HepG2 (cell line): ENCODE data around the gene LDLR. TPM values are rescaled to one million over a fixed set of nuclear protein-coding genes. Genes with fewer than 3 reads are reported as not detected.

Experiments
- BRD4 ChIP-seq: sonication (generic); formaldehyde crosslinking; IDR thresholded peaks from 2 replicates; pipeline ENCODE4 v1.4.0; 2020; ENCODE audit warnings: missing genetic modification reagents
- FOXA3 ChIP-seq: IDR thresholded peaks from 2 replicates; pipeline ENCODE4 v1.6.1; 2016; ENCODE audit warnings: missing genetic modification reagents, missing compliant biosample characterization
- FUBP1 ChIP-seq: sonication (generic); formaldehyde crosslinking; IDR thresholded peaks from 2 replicates; pipeline ENCODE4 v1.5.1; 2020; ENCODE audit warnings: missing genetic modification reagents, mild to moderate bottlenecking, borderline replicate concordance
- GFI1 ChIP-seq: sonication (generic); formaldehyde crosslinking; IDR thresholded peaks from 2 replicates; pipeline ENCODE4 v1.5.0; 2020; ENCODE audit warnings: missing genetic modification reagents, mild to moderate bottlenecking, borderline replicate concordance
- HDAC6 ChIP-seq: fragments of 200-600 bp; sonication (generic); IDR thresholded peaks from 2 replicates; pipeline ENCODE4 v1.7.0; 2017; ENCODE audit warnings: mild to moderate bottlenecking, antibody characterized with exemption, low read length, low read depth
- KAT8 ChIP-seq: IDR thresholded peaks from 2 replicates; pipeline ENCODE4 v1.6.1; 2016; ENCODE audit warnings: missing genetic modification reagents, missing compliant biosample characterization
- KDM1A ChIP-seq: IDR thresholded peaks from 2 replicates; pipeline ENCODE4 v1.6.1; 2016; ENCODE audit warnings: missing compliant biosample characterization
- MAFG ChIP-seq: sonication (generic); formaldehyde crosslinking; IDR thresholded peaks from 2 replicates; pipeline ENCODE4 v1.5.1; 2020; ENCODE audit warnings: mild to moderate bottlenecking, missing genetic modification reagents
- NCOA2 ChIP-seq: sonication (generic); formaldehyde crosslinking; IDR thresholded peaks from 2 replicates; pipeline ENCODE4 v1.8.0; 2022; ENCODE audit warnings: inconsistent platforms
- SMARCC2 ChIP-seq: fragments of 450-650 bp; IDR thresholded peaks from 2 replicates; pipeline ENCODE4 v1.6.1; 2017; ENCODE audit warnings: antibody characterized with exemption, mild to moderate bottlenecking
- TRIM22 ChIP-seq: fragments of 450-650 bp; IDR thresholded peaks from 2 replicates; pipeline ENCODE4 v1.6.1; 2017
- ZBTB4 ChIP-seq: sonication (generic); formaldehyde crosslinking; IDR thresholded peaks from 2 replicates; pipeline ENCODE4 v1.4.0; 2020; ENCODE audit warnings: missing genetic modification reagents, mild to moderate bottlenecking, borderline replicate concordance
- ZEB1 ChIP-seq: IDR thresholded peaks from 2 replicates; pipeline ENCODE4 v1.6.1; 2012; ENCODE audit warnings: mild to moderate bottlenecking, low read depth, inconsistent platforms; ENCODE audit not compliant: insufficient replicate concordance
- ZGPAT ChIP-seq: IDR thresholded peaks from 2 replicates; pipeline ENCODE4 v1.6.1; 2016; ENCODE audit warnings: mild to moderate bottlenecking
- ZNF160 ChIP-seq: sonication (generic); formaldehyde crosslinking; IDR thresholded peaks from 2 replicates; pipeline ENCODE4 v1.8.0; 2022; ENCODE audit warnings: mild to moderate bottlenecking, inconsistent platforms, missing genetic modification reagents
- ZNF543 ChIP-seq: sonication (generic); formaldehyde crosslinking; IDR thresholded peaks from 2 replicates; pipeline ENCODE4 v1.4.0; 2020; ENCODE audit warnings: mild to moderate bottlenecking, missing genetic modification reagents
- ZNF569 ChIP-seq: sonication (generic); formaldehyde crosslinking; IDR thresholded peaks from 2 replicates; pipeline ENCODE4 v1.5.0; 2020; ENCODE audit warnings: mild to moderate bottlenecking, missing genetic modification reagents, moderate library complexity, borderline replicate concordance
- ZNF713 ChIP-seq: sonication (generic); formaldehyde crosslinking; IDR thresholded peaks from 2 replicates; pipeline ENCODE4 v1.4.0; 2020; ENCODE audit warnings: mild to moderate bottlenecking, missing genetic modification reagents
- ZNF724P ChIP-seq: sonication (generic); formaldehyde crosslinking; IDR thresholded peaks from 2 replicates; pipeline ENCODE4 v1.8.0; 2022; ENCODE audit warnings: missing genetic modification reagents, borderline replicate concordance
- ZSCAN12 ChIP-seq: sonication (generic); formaldehyde crosslinking; IDR thresholded peaks from 2 replicates; pipeline ENCODE4 v1.9.0; 2021; ENCODE audit warnings: mild to moderate bottlenecking, missing genetic modification reagents
- polyA plus RNA-seq, 8 experiments: library from polyadenylated mRNA; depleted of rRNA in 3 of 8; stranded (reverse) in 7 of 8; unstranded in 1 of 8; fragments of >200 nt; fragmentation: Illumina TruSeq in 4 of 8; extraction: Trizol in 4 of 8; gene quantifications; 2 replicates each; pipeline versions ENCODE4 v1.2.1 to v1.2.3, GENCODE V29; 2011 to 2016; ENCODE audit warnings: low read depth in 4 of 8, missing spikeins in 1 of 8, mixed read lengths in 1 of 8; ENCODE audit not compliant: insufficient read depth in 1 of 8
- total RNA-seq, 5 experiments: library from RNA; depleted of rRNA; stranded (reverse); fragments of >200 nt; fragmentation: Illumina TruSeq; extraction: Trizol; gene quantifications; 2 replicates each; pipeline ENCODE4 v1.2.3, GENCODE V29; 2016; ENCODE audit warnings: low read depth in 1 of 5

Gene LDLR
- total and polyA plus RNA-seq, 2 of the 13 experiments (the other 11 are each of a cell fraction or from before 2014, with no cell fraction given) = 51.6 to 92.5 TPM

- TF ChIP-seq ZBTB4 (no peak), GFI1 (CRISPR knock-in tag) (no peak), ZNF543 (no peak; the same call in 1 of the 2 replicates), ZNF713 (no peak), ZNF724P (CRISPR knock-in tag) (0 out of 2 replicates have a peak, but pooled peaks have one; percentile 34), FUBP1 (CRISPR knock-in tag) (peak; percentile 70; the same call in 1 of the 2 replicates), ZSCAN12 (CRISPR knock-in tag) (no peak), MAFG (CRISPR knock-in tag) (no peak), KDM1A (no peak; the same call in 1 of the 2 replicates), NCOA2 (CRISPR knock-in tag) (peak; percentile 74), ZNF569 (CRISPR knock-in tag) (no peak), BRD4 (CRISPR knock-in tag) (no peak; the same call in 1 of the 2 replicates), TRIM22 (no peak), ZGPAT (CRISPR knock-in tag) (peak; percentile 64; the same call in 1 of the 2 replicates), SMARCC2 (no peak), HDAC6 (no peak), KAT8 (CRISPR knock-in tag) (no peak; the same call in 1 of the 2 replicates), ZNF160 (CRISPR knock-in tag) (no peak), ZEB1 (no peak), FOXA3 (CRISPR knock-in tag) (peak; percentile 44; the same call in 1 of the 2 replicates)
These were observed 53.4 kb downstream of the LDLR start (continued) for GRCh38 chr19:11142528-11143171.
